Measurements from ENCODE around the gene JHY. TPM values are rescaled to one million over a fixed set of nuclear protein-coding genes. Genes with fewer than 3 reads are reported as not detected.

JHY gene
- total RNA-seq, 1 experiment from 2014 or later, result 0.79 TPM

GRCh38 chr11:122836916-122837315 is 45.6 kb upstream of the JHY start:
- Mint-ChIP-seq H3K4me1 (peaks cover 14 to 18% of the 10 kb centered on the region in 2 experiments), H3K9me3 (peaks cover 0 to 4% of the 10 kb centered on the region in 2 experiments; a peak in 2 of 5 replicates), H3K27ac (no peak overlapping the region), H3K4me3 (no peak overlapping the region), H3K36me3 (ENCODE audit: insufficient read depth in 1 of 3, low read depth in 3 of 3) (no peaks in the 10 kb centered on the region), H3K27me3 (ENCODE audit: low read depth) (no peaks in the 10 kb centered on the region)
- H4K91ac ChIP-seq (ENCODE audit: insufficient read length, low read depth, low read length), result no peak overlapping the region
- H3K56ac ChIP-seq (ENCODE audit: insufficient read length, low read depth, low read length), result no peak overlapping the region
- no peaks in the 10 kb centered on the region for H3K79me1 ChIP-seq (ENCODE audit: insufficient read depth, low read depth, low read length, poor library complexity, severe bottlenecking)
- no peak overlapping the region for H4K5ac ChIP-seq (ENCODE audit: insufficient read length, low read depth, low read length)
- DNase-seq, result no peak
- no peak overlapping the region for H3K4me2 ChIP-seq (ENCODE audit: insufficient read depth, insufficient read length, low read length)
- no peaks in the 10 kb centered on the region for H3K9me3 ChIP-seq (ENCODE audit: control insufficient read depth, low read depth, low read length)
- H3K18ac ChIP-seq (ENCODE audit: insufficient read length, low read depth, low read length), result no peak overlapping the region
- H2AFZ ChIP-seq (ENCODE audit: low read length), result no peak overlapping the region
- no peak overlapping the region for H2BK5ac ChIP-seq (ENCODE audit: insufficient read length, low read length)
- no peak overlapping the region for H3K14ac ChIP-seq (ENCODE audit: insufficient read depth, low read length)
- H3K27ac ChIP-seq (ENCODE audit: insufficient read length, low read depth, low read length), result no peak overlapping the region
- no peak overlapping the region for H2AK5ac ChIP-seq (ENCODE audit: insufficient read length, low read length)
- H3K4ac ChIP-seq (ENCODE audit: low read depth, low read length), result no peak overlapping the region
- no peaks in the 10 kb centered on the region for H3K27me3 ChIP-seq (ENCODE audit: insufficient read depth, low read length)
- no peak overlapping the region for H2BK120ac ChIP-seq (ENCODE audit: low read depth, low read length, poor library complexity, severe bottlenecking)
- H3T11ph ChIP-seq (ENCODE audit: low read length), result no peak overlapping the region
- H3K23ac ChIP-seq (ENCODE audit: insufficient read length, low read depth, low read length), result no peak overlapping the region
- no peaks in the 10 kb centered on the region for H4K20me1 ChIP-seq (ENCODE audit: control insufficient read depth, insufficient read depth, insufficient read length)
- no peak overlapping the region for H3K9ac ChIP-seq (ENCODE audit: extremely low read depth, insufficient read length, low read length)
- H4K8ac ChIP-seq (replicated peaks; ENCODE audit: insufficient read length, low read depth, low read length), result no peak overlapping the region
- H3K4me1 ChIP-seq (ENCODE audit: insufficient read depth, low read length), result no peaks in the 10 kb centered on the region; the same call in 1 of the 2 replicates
- H3K79me2 ChIP-seq (ENCODE audit: insufficient read depth, low read length), result no peaks in the 10 kb centered on the region
- H2BK20ac ChIP-seq (ENCODE audit: low read depth, low read length, poor library complexity, severe bottlenecking), result no peak overlapping the region
- H2BK15ac ChIP-seq (ENCODE audit: low read depth, low read length), result no peak overlapping the region
- TF ChIP-seq CTCF (conservative IDR thresholded peaks at IDR 0.05), result no peak
- H3K23me2 ChIP-seq (ENCODE audit: insufficient read length, low read depth, low read length, poor library complexity, severe bottlenecking), result no peaks in the 10 kb centered on the region
- no peak overlapping the region for H2BK12ac ChIP-seq (ENCODE audit: insufficient read length, low read depth, low read length)
